WTC11 (cell line): Measurements from ENCODE around the gene SLC25A6. TPM values are rescaled to one million over a fixed set of nuclear protein-coding genes. Genes with fewer than 3 reads are reported as not detected.
A peak's percentile ranks its signal among the peaks of the same experiment; 100 is the strongest.

Experiments
- ATF1 ChIP-seq: sonication (generic); formaldehyde crosslinking; IDR thresholded peaks from 2 replicates; pipeline ENCODE4 v1.8.1; 2023; ENCODE audit warnings: mild to moderate bottlenecking, moderate library complexity, missing genetic modification reagents
- CREB1 ChIP-seq: sonication (generic); formaldehyde crosslinking; IDR thresholded peaks from 2 replicates; pipeline ENCODE4 v1.8.0; 2023; ENCODE audit warnings: mild to moderate bottlenecking, missing genetic modification reagents
- CREM ChIP-seq: sonication (generic); formaldehyde crosslinking; IDR thresholded peaks from 2 replicates; pipeline ENCODE4 v1.8.1; 2022; ENCODE audit warnings: mild to moderate bottlenecking, missing genetic modification reagents, moderate library complexity
- ESRRA ChIP-seq: sonication (generic); formaldehyde crosslinking; IDR thresholded peaks from 2 replicates; pipeline ENCODE4 v1.8.1; 2022; ENCODE audit warnings: mild to moderate bottlenecking, missing genetic modification reagents, borderline replicate concordance
- HMGA2 ChIP-seq: fragments of 250-450 bp; sonication (Bioruptor Pico); IDR thresholded peaks from 2 replicates; pipeline ENCODE4 v1.4.0; 2021; ENCODE audit warnings: mild to moderate bottlenecking, moderate library complexity
- JAZF1 ChIP-seq: fragments of 250-450 bp; sonication (Bioruptor Pico); IDR thresholded peaks from 2 replicates; pipeline ENCODE4 v1.9.0; 2021; ENCODE audit warnings: moderate library complexity, mild to moderate bottlenecking, inconsistent platforms
- KAT7 ChIP-seq: sonication (generic); formaldehyde crosslinking; IDR thresholded peaks from 2 replicates; pipeline ENCODE4 v1.8.1; 2023; ENCODE audit warnings: missing genetic modification reagents, mild to moderate bottlenecking, borderline replicate concordance
- NR3C1 ChIP-seq: sonication (generic); formaldehyde crosslinking; conservative IDR thresholded peaks from 2 replicates; pipeline ENCODE4 v1.8.1; 2023; ENCODE audit warnings: low read depth, mild to moderate bottlenecking, missing genetic modification reagents
- OVOL2 ChIP-seq: fragments of 250-450 bp; sonication (Bioruptor Pico); IDR thresholded peaks from 2 replicates; pipeline ENCODE4 v1.9.0; 2021; ENCODE audit warnings: mild to moderate bottlenecking, borderline replicate concordance
- RORB ChIP-seq: fragments of 250-450 bp; sonication (Bioruptor Pico); IDR thresholded peaks from 2 replicates; pipeline ENCODE4 v1.9.0; 2021; ENCODE audit warnings: mild to moderate bottlenecking
- TEAD1 ChIP-seq: sonication (generic); formaldehyde crosslinking; IDR thresholded peaks from 2 replicates; pipeline ENCODE4 v1.8.0; 2022; ENCODE audit warnings: mild to moderate bottlenecking, missing genetic modification reagents
- ZBTB21 ChIP-seq: sonication (generic); formaldehyde crosslinking; IDR thresholded peaks from 2 replicates; pipeline ENCODE4 v1.8.1; 2023; ENCODE audit warnings: mild to moderate bottlenecking, missing genetic modification reagents, borderline replicate concordance
- ZNF219 ChIP-seq: sonication (generic); formaldehyde crosslinking; IDR thresholded peaks from 2 replicates; pipeline ENCODE4 v1.8.0; 2023; ENCODE audit warnings: missing genetic modification reagents, mild to moderate bottlenecking, borderline replicate concordance
- ZNF416 ChIP-seq: fragments of 250-450 bp; sonication (Bioruptor Pico); IDR thresholded peaks from 2 replicates; pipeline ENCODE4 v1.9.0; 2021; ENCODE audit warnings: mild to moderate bottlenecking, inconsistent platforms
- ZNF671 ChIP-seq: fragments of 250-450 bp; sonication (Bioruptor Pico); IDR thresholded peaks from 2 replicates; pipeline ENCODE4 v1.8.0; 2021; ENCODE audit warnings: mild to moderate bottlenecking
- total RNA-seq: library from RNA; stranded (reverse); gene quantifications from 3 replicates; pipeline ENCODE4 v1.2.3, GENCODE V29; 2021
- TF ChIP-seq, protein P1 (sequence below): sonication (generic); formaldehyde crosslinking; IDR thresholded peaks from 2 replicates; pipeline ENCODE4 v1.8.1; 2023; ENCODE audit warnings: mild to moderate bottlenecking, moderate library complexity, missing genetic modification reagents
- TF ChIP-seq, protein P2 (sequence below): sonication (generic); formaldehyde crosslinking; IDR thresholded peaks from 2 replicates; pipeline ENCODE4 v1.8.1; 2023; ENCODE audit warnings: mild to moderate bottlenecking, missing genetic modification reagents
- TF ChIP-seq, protein P3 (sequence below): sonication (generic); formaldehyde crosslinking; IDR thresholded peaks from 2 replicates; pipeline ENCODE4 v1.8.1; 2022; ENCODE audit warnings: low read depth, missing genetic modification reagents, borderline replicate concordance
- TF ChIP-seq, protein P4 (sequence below): sonication (generic); formaldehyde crosslinking; IDR thresholded peaks from 2 replicates; pipeline ENCODE4 v1.8.0; 2022; ENCODE audit warnings: mild to moderate bottlenecking, missing genetic modification reagents
- TF ChIP-seq, protein P5 (sequence below): sonication (generic); formaldehyde crosslinking; IDR thresholded peaks from 2 replicates; pipeline ENCODE4 v1.8.0; 2022; ENCODE audit warnings: mild to moderate bottlenecking, missing genetic modification reagents
- TF ChIP-seq, protein P6 (sequence below): fragments of 250-450 bp; sonication (Bioruptor Pico); conservative IDR thresholded peaks from 2 replicates; pipeline ENCODE4 v1.9.0; 2021; ENCODE audit warnings: mild to moderate bottlenecking
- TF ChIP-seq, protein P7 (sequence below): sonication (generic); formaldehyde crosslinking; IDR thresholded peaks from 2 replicates; pipeline ENCODE4 v1.8.0; 2022; ENCODE audit warnings: missing genetic modification reagents
- TF ChIP-seq, protein P8 (sequence below): sonication (generic); formaldehyde crosslinking; IDR thresholded peaks from 2 replicates; pipeline ENCODE4 v1.8.1; 2022; ENCODE audit warnings: missing genetic modification reagents, borderline replicate concordance
- TF ChIP-seq, protein P9 (sequence below): sonication (generic); formaldehyde crosslinking; IDR thresholded peaks from 2 replicates; pipeline ENCODE4 v1.8.1; 2022; ENCODE audit warnings: mild to moderate bottlenecking, missing genetic modification reagents, moderate library complexity, borderline replicate concordance

SLC25A6 gene
- total RNA-seq, 1 experiment from 2014 or later, result 627 TPM

DNA sequence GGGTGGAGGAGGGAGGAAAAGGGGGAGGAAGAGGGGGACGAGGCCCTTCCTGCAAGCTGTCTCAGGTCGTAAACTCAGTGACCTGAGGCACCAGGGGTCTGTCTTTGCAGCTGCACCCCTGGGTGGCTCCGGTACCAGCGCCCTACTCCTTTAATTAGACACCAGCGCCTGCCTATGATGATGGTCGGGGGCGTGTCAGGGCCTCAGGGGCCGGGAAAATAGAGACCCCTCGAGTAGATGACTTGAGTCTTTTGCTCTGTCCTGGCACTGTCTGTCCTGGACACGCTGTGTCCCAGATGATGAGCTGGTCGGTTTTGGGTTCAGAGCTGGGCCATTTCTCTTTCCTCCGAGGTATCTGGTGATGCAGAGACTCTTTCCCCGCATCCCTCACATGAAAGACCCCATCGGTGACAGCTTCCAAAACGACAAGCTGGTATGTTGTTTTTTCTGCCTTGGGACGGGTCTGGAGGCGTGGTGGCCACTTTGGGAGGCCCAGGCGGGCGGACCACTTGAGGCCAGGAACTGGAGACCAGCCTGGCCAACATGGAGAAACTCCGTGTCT lies 11.2 kb downstream of the SLC25A6 start (continued):
- no peak for TF ChIP-seq RORB
- TF ChIP-seq, protein P1, sequence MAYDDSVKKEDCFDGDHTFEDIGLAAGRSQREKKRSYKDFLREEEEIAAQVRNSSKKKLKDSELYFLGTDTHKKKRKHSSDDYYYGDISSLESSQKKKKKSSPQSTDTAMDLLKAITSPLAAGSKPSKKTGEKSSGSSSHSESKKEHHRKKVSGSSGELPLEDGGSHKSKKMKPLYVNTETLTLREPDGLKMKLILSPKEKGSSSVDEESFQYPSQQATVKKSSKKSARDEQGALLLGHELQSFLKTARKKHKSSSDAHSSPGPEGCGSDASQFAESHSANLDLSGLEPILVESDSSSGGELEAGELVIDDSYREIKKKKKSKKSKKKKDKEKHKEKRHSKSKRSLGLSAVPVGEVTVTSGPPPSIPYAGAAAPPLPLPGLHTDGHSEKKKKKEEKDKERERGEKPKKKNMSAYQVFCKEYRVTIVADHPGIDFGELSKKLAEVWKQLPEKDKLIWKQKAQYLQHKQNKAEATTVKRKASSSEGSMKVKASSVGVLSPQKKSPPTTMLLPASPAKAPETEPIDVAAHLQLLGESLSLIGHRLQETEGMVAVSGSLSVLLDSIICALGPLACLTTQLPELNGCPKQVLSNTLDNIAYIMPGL (CRISPR knock-in tag), result no peak
- TF ChIP-seq ZBTB21 (CRISPR knock-in tag), result no peak
- TF ChIP-seq, protein P2, sequence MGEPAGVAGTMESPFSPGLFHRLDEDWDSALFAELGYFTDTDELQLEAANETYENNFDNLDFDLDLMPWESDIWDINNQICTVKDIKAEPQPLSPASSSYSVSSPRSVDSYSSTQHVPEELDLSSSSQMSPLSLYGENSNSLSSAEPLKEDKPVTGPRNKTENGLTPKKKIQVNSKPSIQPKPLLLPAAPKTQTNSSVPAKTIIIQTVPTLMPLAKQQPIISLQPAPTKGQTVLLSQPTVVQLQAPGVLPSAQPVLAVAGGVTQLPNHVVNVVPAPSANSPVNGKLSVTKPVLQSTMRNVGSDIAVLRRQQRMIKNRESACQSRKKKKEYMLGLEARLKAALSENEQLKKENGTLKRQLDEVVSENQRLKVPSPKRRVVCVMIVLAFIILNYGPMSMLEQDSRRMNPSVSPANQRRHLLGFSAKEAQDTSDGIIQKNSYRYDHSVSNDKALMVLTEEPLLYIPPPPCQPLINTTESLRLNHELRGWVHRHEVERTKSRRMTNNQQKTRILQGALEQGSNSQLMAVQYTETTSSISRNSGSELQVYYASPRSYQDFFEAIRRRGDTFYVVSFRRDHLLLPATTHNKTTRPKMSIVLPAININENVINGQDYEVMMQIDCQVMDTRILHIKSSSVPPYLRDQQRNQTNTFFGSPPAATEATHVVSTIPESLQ (CRISPR knock-in tag), result no peak
- no peak for TF ChIP-seq KAT7
- TF ChIP-seq, protein P3, sequence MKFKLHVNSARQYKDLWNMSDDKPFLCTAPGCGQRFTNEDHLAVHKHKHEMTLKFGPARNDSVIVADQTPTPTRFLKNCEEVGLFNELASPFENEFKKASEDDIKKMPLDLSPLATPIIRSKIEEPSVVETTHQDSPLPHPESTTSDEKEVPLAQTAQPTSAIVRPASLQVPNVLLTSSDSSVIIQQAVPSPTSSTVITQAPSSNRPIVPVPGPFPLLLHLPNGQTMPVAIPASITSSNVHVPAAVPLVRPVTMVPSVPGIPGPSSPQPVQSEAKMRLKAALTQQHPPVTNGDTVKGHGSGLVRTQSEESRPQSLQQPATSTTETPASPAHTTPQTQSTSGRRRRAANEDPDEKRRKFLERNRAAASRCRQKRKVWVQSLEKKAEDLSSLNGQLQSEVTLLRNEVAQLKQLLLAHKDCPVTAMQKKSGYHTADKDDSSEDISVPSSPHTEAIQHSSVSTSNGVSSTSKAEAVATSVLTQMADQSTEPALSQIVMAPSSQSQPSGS (CRISPR knock-in tag), result no peak
- TF ChIP-seq, protein P4, sequence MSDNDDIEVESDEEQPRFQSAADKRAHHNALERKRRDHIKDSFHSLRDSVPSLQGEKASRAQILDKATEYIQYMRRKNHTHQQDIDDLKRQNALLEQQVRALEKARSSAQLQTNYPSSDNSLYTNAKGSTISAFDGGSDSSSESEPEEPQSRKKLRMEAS (CRISPR knock-in tag), result no peak
- TF ChIP-seq NR3C1 (CRISPR knock-in tag), result no peak
- no peak for TF ChIP-seq ZNF219 (CRISPR knock-in tag)
- TF ChIP-seq, protein P5, sequence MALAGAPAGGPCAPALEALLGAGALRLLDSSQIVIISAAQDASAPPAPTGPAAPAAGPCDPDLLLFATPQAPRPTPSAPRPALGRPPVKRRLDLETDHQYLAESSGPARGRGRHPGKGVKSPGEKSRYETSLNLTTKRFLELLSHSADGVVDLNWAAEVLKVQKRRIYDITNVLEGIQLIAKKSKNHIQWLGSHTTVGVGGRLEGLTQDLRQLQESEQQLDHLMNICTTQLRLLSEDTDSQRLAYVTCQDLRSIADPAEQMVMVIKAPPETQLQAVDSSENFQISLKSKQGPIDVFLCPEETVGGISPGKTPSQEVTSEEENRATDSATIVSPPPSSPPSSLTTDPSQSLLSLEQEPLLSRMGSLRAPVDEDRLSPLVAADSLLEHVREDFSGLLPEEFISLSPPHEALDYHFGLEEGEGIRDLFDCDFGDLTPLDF, result no peak
- TF ChIP-seq, protein P6, sequence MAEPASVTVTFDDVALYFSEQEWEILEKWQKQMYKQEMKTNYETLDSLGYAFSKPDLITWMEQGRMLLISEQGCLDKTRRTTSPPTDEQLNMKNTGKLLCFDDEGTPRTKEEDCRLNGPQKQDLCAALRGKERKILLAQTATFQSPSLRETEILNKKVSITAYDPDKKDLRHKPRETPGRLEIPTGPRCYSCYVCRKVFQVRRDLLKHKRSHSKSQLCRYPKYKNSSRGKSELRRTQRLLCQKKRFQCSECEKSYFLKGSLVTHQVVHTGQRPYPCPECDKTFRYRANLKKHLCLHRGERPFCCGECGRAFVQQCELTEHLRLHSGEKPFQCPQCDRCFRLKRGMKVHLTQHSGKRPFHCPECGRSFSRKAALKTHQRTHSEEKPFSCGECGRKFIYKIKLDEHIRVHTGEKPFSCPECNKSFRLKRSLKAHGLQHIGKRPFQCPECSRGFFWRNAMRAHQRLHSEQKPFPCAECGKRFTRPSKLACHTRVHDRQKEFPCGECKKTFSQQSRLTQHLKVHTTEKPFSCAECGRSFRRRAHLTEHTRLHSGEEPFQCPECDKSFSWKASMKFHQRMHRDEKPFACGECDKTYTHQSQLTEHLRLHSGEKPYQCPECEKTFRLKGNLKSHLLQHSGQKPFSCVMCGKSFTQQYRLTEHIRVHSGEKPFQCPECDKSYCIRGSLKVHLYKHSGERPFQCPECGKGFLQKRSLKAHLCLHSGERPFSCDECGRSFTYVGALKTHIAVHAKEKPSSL (CRISPR knock-in tag), result peak; percentile 71; the same call in 1 of the 2 replicates
- TF ChIP-seq ZNF671 (CRISPR knock-in tag), result peak; percentile 78
- no peak for TF ChIP-seq CREM (CRISPR knock-in tag)
- TF ChIP-seq, protein P7, sequence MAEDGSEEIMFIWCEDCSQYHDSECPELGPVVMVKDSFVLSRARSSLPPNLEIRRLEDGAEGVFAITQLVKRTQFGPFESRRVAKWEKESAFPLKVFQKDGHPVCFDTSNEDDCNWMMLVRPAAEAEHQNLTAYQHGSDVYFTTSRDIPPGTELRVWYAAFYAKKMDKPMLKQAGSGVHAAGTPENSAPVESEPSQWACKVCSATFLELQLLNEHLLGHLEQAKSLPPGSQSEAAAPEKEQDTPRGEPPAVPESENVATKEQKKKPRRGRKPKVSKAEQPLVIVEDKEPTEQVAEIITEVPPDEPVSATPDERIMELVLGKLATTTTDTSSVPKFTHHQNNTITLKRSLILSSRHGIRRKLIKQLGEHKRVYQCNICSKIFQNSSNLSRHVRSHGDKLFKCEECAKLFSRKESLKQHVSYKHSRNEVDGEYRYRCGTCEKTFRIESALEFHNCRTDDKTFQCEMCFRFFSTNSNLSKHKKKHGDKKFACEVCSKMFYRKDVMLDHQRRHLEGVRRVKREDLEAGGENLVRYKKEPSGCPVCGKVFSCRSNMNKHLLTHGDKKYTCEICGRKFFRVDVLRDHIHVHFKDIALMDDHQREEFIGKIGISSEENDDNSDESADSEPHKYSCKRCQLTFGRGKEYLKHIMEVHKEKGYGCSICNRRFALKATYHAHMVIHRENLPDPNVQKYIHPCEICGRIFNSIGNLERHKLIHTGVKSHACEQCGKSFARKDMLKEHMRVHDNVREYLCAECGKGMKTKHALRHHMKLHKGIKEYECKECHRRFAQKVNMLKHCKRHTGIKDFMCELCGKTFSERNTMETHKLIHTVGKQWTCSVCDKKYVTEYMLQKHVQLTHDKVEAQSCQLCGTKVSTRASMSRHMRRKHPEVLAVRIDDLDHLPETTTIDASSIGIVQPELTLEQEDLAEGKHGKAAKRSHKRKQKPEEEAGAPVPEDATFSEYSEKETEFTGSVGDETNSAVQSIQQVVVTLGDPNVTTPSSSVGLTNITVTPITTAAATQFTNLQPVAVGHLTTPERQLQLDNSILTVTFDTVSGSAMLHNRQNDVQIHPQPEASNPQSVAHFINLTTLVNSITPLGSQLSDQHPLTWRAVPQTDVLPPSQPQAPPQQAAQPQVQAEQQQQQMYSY (CRISPR knock-in tag), result no peak
- no peak for TF ChIP-seq ESRRA
- peak; percentile 55; the same call in 1 of the 2 replicates for TF ChIP-seq ZNF416 (CRISPR knock-in tag)
- no peak for TF ChIP-seq ATF1
- TF ChIP-seq JAZF1, result no peak
- no peak for TF ChIP-seq OVOL2 (CRISPR knock-in tag)
- TF ChIP-seq, protein P8, sequence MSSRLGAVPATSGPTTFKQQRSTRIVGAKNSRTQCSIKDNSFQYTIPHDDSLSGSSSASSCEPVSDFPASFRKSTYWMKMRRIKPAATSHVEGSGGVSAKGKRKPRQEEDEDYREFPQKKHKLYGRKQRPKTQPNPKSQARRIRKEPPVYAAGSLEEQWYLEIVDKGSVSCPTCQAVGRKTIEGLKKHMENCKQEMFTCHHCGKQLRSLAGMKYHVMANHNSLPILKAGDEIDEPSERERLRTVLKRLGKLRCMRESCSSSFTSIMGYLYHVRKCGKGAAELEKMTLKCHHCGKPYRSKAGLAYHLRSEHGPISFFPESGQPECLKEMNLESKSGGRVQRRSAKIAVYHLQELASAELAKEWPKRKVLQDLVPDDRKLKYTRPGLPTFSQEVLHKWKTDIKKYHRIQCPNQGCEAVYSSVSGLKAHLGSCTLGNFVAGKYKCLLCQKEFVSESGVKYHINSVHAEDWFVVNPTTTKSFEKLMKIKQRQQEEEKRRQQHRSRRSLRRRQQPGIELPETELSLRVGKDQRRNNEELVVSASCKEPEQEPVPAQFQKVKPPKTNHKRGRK, result no peak
- no peak for TF ChIP-seq TEAD1 (CRISPR knock-in tag)
- no peak for TF ChIP-seq HMGA2
- TF ChIP-seq CREB1, result no peak
- TF ChIP-seq, protein P9, sequence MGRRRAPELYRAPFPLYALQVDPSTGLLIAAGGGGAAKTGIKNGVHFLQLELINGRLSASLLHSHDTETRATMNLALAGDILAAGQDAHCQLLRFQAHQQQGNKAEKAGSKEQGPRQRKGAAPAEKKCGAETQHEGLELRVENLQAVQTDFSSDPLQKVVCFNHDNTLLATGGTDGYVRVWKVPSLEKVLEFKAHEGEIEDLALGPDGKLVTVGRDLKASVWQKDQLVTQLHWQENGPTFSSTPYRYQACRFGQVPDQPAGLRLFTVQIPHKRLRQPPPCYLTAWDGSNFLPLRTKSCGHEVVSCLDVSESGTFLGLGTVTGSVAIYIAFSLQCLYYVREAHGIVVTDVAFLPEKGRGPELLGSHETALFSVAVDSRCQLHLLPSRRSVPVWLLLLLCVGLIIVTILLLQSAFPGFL (CRISPR knock-in tag), result no peak
